Peyer's patch (tissue), 4 donors: ENCODE data around the gene LRSAM1.

Source experiments
- POLR2A ChIP-seq, 2 donors: fragments of 450-650 bp; IDR thresholded peaks; one replicate each; pipeline ENCODE4 v1.5.1; 2017; ENCODE audit warnings: antibody characterized with exemption in 2 of 2, mild to moderate bottlenecking in 2 of 2, moderate library complexity in 2 of 2
- TF ChIP-seq, protein P1 (sequence below), 6 experiments: fragments of 450-650 bp in 4 of 6; fragments of 200-600 bp in 2 of 6; sonication (generic) in 1 of 6; IDR thresholded peaks; one replicate each; pipeline ENCODE4 v1.5.1; 2017 to 2019; ENCODE audit warnings: antibody characterized with exemption in 6 of 6, mild to moderate bottlenecking in 3 of 6, moderate library complexity in 1 of 6

DNA sequence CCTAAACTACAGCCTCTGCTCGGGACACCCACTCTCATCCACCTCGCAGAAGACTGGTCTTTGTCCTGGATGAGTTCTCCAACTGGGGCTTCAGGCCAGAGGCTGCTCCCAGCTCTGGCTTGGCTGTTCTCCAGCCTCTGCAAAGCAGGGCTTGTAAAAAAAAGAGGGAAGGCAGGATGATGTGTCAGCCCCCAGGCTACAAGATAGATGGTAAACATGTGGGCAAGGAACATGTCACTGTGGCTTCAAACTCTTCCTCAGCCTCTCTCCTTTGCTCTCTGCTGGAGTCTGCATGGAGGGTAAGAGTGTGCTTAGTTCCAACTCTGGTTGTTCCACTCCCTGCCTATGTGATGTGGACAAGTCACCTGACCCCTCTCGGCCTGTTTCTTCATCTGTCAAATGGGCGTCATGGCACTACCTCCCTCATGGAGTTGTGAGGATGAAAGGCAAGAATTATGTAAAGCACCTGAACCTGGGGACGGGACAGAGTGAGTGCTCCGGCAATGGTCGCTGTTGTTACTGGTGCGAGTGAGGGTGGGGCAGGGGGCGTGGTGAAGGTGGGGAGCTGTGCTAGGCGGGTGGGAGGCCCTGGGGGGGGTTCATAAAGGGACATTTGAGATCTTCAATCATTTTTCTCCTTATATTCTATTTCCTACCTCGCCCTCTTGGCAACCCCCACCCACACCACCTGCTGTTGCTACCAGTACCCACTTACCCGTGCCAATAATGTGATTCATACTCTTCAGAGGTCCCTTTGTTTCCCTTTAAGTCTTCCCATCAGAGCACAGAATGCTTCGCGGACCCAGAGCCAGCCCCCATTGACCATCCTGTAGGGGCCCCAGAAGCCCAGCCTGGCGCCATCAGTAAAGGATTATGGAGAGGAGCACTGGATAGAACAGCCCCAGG is 33.9 kb upstream of the LRSAM1 start:
- TF ChIP-seq, protein P1, sequence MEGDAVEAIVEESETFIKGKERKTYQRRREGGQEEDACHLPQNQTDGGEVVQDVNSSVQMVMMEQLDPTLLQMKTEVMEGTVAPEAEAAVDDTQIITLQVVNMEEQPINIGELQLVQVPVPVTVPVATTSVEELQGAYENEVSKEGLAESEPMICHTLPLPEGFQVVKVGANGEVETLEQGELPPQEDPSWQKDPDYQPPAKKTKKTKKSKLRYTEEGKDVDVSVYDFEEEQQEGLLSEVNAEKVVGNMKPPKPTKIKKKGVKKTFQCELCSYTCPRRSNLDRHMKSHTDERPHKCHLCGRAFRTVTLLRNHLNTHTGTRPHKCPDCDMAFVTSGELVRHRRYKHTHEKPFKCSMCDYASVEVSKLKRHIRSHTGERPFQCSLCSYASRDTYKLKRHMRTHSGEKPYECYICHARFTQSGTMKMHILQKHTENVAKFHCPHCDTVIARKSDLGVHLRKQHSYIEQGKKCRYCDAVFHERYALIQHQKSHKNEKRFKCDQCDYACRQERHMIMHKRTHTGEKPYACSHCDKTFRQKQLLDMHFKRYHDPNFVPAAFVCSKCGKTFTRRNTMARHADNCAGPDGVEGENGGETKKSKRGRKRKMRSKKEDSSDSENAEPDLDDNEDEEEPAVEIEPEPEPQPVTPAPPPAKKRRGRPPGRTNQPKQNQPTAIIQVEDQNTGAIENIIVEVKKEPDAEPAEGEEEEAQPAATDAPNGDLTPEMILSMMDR (IDR thresholded peaks at IDR 0.05): no peak
- TF ChIP-seq POLR2A (IDR thresholded peaks at IDR 0.05): no peak
